ENCODE data around the gene RASSF8.

Gene RASSF8

DNA sequence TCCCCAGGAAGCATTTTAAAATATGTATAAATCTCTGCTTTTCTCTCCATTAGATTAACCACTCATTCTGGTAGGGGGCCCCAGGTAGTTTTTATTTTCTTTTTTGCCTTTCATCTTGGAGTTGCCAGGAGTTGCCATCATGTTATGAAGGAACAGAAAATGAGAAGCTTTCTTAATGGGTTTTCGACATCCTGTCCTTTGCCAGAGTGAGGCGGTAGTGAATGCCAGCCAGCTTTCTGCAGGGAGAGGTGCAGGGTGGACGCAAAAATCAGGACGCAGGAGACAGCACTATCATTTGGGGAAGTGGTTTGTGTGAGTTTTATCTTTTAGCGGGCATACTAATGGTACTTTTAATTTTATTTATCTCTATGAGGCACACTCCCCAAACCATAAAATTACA is 1.7 kb downstream of the RASSF8 start:
- no peak for DNase-seq (ENCODE audit: low read depth in 1 of 2, low spot score in 1 of 2)

DNA sequence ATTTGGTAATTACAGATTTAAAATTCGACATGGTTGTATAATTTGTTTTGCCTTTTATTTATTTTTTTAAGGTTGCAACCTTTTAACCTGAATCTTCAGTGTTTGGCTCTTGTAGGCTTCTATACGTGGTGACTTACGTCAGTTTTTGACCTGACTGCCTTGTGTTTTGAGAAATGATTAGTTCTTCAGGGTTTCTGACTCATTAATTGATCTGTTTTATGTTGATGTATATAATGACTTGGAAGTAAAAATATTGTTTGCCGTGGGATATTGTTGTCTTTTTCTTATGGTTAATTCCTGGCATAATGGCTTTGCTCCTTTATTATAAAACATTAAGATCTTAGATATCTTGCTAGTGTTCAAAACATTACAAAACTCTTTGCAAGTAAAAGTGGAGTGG is 2.5 kb downstream of the RASSF8 start:
- DNase-seq (ENCODE audit: low read depth in 1 of 2, low spot score in 1 of 2): no peak

DNA sequence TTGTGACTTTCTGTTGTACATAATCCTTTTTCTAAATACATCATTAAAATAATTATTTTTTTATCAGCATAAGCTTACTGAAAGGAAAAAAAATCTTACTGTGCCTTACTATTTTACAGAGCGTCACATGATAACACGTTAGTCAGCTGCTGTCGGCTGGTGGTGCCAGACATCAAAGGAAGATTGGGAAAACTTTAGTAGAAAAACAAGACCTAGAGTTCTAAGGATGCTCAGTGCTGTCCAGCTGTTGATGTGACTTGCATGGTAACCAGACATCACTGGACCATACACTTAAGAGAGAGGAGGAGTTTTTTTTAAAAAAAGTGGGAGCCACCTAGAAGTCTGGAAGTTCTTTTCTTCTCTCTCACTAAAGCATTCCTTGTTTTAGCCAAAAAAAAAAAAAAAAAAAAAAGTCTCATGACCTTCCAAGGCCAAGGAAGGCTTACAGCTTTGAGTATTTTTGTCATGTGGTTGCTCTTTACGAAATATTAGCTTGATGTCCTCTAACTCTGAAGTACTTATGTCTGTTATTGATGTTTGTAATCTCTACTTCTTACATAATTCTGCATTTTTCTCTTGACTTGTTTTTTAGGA is 4.5 kb downstream of the RASSF8 start:
- no peak for DNase-seq (ENCODE audit: low read depth in 1 of 2, low spot score in 1 of 2)

DNA sequence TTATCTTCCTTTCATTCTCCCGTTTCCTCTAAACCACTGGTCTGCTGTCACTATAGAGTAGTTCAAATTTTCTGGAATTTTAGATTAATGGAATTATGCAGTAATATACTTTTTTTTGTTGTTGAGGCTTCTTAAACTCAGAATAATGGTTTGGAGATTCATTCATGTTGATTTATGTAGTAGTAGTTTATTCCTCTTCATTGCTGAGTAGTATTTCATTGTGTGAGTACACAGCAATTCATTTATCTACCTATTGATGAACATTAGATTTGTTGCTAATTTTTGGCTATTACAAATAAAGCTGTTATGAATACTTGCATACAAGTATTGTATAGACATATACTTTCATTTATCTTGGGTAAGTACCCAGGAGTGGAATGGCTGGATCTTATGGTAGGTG is 7.2 kb downstream of the RASSF8 start:
- no peak for DNase-seq (ENCODE audit: low read depth in 1 of 2, low spot score in 1 of 2)

DNA sequence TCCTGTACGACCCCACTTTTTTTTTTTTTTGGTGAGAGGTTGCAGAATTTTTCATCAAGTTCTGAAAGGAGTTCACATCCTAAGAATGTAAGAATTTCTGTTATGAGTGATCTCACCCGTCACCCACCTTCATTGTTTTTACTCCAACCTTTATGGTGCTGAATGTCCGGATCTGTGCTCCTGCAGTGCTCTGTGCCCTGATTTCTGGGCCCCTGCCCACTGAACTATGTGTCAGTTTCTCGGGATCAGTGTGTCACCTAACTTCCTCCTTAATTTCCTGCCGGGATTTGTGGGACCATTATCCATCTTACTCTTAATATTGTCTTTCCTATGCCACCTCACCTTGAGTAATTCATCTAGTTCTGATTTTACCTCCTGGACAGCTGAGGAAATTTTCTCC is 11.6 kb downstream of the RASSF8 start:
- no peak for DNase-seq (ENCODE audit: low read depth in 1 of 2, low spot score in 1 of 2)

DNA sequence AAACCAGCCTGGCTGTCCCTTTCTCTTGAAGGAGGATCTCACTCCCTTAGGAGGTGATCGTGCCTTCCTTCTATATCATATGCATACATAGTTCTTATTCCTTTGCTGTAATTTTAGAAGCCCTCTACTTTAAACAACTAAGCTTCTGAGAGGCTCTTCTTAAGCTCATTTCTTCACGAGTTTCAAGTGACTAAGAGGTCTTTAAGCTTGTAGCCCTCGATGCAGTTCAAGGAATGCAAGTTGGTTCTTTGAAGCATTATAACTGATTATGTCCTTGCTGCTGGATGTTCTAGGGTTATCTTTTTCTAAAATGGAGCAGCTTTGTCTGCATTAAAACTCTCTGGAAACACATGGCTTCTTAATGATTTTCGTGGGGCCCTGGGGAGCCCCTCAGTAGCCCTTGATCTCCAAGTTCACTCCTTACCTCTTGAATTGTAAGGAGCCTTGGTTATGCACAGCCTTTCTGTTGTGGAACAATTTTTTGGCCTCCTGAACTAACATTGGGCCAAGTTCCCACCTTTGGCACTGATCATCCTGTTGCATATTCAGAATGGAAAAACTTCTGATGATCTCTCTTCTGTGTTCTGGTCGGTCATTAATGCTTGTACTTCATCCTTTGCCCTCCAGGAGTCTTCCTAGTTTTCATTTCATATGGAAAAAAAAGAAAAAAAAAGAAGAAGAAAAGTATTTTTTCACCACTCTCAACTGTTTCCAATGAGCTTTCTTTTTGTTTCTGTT is 12.6 kb downstream of the RASSF8 start:
- no peak for DNase-seq (ENCODE audit: low read depth in 1 of 2, low spot score in 1 of 2)

DNA sequence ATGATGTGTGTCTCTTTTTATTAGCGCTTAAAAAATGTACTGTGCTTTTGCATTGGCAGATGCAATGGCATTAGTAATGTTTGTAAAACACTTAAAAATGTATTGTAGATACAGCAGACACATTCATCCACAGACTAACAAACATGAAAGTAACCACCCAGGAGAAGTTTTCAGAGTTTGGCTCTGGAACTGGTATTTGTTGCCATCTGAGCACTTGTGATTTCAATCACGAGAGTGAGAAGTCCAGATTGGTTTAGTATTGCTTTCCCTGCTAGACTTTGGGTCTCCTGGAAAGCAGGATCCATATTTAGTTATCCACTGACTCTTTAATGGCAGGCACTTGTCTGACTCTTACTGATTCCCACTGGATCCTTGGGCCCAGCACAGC is 13.2 kb downstream of the RASSF8 start:
- DNase-seq (ENCODE audit: low read depth in 1 of 2, low spot score in 1 of 2): no peak

DNA sequence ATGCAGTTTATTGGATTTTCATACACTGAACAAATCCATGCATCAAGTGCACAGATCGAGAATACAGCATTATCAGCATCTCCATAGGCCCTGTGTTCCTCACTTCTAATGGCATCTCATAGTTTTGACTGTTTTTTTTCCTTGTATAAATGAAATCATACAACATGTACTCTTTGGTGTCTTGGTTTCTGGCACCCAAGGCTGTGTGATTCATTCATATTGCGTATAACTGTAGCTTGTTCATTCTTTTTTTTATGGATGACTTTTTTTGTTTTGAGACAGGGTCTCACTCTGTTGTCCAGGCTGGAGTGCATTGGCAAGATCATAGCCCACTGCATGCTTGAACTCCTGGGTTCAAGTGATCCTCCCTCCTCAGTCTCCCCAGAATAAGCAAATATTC is 14.3 kb downstream of the RASSF8 start:
- no peak for DNase-seq (ENCODE audit: low read depth in 1 of 2, low spot score in 1 of 2)

DNA sequence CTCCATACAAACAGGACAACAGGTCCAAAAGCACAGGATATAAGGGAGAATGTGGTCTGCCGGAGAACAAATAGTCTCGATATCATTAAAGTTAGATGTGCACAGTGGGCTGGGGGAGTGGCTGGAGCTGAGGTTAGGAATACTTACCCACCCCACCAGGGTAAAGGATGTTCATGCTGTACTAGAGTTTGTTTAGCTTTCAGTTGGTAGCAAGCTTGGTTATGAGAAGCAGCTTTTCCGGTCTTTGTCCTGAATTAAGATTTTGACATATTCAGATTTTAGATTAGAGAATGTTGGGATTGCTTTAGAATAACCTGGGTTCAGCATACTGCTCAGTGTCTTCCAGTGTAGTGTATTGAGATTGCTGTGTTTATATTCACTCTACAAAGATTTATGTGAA is 16.7 kb downstream of the RASSF8 start:
- DNase-seq (ENCODE audit: low read depth in 1 of 2, low spot score in 1 of 2): no peak

DNA sequence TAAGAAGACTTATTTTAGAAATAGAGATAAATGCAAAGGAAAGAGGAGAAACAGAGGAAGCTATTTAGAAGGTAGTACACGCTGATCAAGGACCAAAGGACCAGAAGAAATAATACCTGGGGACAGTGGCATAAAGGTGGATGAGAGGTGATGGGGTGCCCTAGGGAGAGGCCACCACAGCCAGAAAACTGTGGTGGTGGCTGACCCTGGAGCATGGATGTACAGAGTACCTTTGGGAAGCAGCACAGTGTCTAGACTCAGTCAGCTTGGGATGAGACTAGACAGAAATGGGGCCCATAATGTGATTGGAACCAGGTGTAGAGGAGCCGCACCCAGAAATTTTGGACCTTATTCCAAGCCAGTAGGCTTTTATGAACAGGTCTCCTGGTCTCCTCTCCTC is 17.2 kb downstream of the RASSF8 start:
- no peak for DNase-seq (ENCODE audit: low read depth in 1 of 2, low spot score in 1 of 2)

DNA sequence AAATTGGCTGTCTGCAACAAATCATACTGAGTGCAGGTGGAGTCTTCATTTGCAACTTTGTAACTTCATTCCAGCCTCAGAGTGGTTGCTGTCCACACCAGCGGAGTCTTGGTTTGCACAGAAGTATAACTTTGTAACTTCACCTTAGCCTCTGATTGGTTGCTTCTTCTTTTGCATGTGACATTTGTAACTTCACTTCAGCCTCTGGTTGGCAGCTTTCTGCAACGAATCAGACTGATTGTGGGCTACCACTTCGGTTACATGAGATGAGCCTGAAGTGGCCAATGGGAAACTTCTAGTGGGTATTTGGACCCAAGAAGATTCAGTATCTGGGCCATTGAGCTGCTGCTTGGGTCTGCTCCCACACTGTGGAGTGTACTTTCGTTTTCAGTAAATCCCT is 17.8 kb downstream of the RASSF8 start:
- DNase-seq (ENCODE audit: low read depth in 1 of 2, low spot score in 1 of 2): no peak

DNA sequence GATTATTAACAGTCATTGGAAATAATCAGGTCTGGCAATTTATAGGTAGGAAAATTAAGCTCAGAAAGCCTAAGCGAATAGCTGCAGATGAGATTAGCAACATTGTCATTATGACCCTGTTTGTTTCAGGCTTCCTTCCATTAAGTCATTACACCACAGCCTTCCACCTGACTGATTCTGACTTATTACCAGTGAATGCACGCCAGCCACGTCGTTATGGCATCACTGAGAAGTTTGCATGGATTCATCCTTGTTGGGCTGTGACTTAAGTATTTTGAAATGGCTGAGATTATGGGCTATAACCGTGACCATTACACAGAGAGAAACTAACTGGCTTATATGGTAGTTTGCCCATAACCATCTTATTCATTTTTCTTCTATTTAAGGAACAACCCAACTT is 18.6 kb downstream of the RASSF8 start:
- DNase-seq (ENCODE audit: low read depth in 1 of 2, low spot score in 1 of 2): no peak

DNA sequence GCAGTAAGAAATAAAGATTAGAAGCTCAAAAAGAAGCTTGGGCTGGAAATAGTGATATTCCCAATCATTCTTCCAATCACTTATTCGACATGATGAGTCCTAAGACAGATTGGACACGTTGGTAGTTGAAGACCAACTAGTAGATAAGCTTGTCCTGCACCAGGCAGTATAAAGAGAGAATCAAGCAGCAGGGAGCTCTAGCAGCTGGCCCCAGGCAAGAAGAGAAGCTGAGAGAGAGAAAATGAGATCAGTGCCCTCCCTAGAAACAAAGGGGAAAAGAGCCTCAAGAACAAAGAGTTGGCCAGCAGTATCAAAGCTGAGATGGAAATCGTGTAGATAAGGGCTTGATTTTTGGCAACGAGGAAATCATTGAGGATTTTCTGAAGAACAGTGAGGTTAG is 20.6 kb downstream of the RASSF8 start:
- no peak for DNase-seq (ENCODE audit: low read depth in 1 of 2, low spot score in 1 of 2)

DNA sequence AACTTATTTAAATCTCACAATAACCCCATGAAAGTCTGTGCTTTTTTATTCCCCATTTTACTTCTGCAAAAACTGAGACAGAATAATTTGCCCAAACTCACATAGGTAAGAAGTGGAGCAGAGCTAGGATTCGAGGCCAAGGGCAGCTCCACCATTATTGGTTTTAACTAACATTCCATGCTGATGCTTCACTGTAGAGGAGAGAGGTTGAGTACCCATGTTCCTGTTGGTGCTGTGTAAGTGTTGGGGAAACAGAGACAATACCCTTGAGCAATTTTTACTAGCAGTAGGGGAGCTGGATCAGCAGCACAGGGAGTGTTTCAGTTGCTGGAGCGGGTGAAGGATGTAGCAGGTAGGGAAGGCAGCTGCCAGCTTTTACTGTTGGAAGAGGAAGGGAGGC is 21.1 kb downstream of the RASSF8 start:
- DNase-seq (ENCODE audit: low read depth in 1 of 2, low spot score in 1 of 2): no peak

DNA sequence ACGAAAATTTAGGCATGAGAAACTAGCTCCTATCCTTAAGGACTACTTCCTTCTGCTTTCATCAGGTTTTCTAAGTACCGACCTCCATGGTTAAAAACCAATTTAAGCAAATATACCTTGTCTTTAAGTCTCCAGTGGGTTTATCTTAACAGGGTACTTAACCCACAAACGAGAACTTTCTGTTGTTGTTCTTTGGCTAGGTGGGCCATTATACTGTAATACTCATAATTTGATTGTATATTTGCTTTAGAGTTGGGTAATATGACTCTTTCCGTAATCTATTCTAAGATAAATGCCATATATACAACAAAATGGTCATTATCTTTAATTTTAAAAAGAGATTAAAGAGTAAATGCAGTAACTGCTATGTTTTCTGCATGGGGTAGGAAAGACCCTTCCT is 21.6 kb downstream of the RASSF8 start:
- DNase-seq (ENCODE audit: low read depth in 1 of 2, low spot score in 1 of 2): no peak

DNA sequence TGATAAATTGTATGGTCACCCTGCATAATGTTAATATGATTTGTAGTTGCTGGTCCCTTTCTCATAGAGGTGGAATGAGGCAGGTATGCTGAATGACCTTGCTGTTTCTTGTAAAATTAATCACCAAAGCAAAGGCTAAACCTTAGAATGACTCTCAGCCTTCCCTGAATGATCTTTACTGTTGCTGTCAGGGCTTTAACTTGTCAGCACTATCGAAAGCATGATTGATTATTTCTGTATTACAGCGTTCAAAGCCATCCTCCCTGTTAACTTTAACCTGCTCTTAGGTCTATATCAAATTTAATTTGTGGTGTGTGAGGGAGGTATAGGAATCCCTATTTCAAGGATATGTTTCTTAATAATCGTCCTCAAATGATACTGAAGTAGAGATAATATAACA is 23.1 kb downstream of the RASSF8 start:
- no peak for DNase-seq (ENCODE audit: low read depth in 1 of 2, low spot score in 1 of 2)

DNA sequence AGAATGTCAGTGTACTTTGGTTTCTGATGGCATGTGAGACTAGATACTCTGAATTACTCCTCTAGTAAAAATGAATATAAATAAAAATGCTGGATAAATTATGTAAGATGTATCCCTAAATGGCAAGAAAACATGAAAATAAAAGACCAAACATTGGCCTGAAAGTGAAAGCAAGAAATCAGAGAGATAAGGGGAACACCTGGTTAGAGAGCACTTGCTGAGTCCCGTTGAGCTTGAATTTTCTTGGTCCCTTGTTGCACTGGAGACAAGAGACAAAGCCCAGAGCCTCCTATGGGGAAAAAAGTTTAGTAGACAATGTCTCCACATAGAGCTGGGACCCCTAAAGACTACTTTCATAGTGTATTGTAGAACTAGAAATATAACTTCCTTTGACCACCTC is 23.9 kb downstream of the RASSF8 start:
- DNase-seq (ENCODE audit: low read depth in 1 of 2, low spot score in 1 of 2): no peak

DNA sequence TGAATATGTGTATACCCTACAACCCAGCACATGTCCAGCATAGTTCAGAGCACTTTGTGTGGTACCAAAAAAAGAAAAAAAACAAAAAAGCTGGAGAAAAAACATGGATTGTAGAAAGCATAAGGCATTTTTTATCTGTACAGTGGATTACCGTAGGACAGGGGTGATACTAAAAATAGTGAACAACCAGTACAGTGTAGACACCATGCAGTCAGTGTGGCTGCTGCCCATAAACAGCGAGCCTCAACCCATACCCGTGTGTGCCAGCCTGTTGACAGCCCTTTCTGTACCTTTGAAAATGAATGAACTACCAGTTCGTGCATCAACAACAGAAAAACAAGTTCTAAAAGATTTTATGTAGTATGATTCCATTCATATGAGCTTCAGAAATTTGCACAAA is 25.1 kb downstream of the RASSF8 start:
- DNase-seq (ENCODE audit: low read depth in 1 of 2, low spot score in 1 of 2): no peak

DNA sequence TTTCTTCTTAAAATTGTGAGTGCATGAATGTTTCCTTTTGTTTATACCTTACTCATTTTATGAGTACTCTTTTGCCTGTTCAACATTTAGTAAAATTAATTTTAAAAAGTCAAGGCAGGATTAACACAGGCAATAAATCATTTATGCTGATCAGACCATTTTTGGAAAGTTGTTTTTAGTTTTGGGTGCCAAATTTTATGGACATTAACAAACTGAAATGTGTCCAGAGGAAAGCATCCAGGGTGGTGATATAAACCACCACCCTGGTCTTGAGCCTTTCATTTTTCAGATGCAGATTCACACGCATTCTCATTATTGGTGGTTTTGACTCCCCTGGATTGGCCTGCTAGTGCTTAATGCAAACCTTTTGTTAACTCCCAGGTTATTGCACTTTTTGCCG is 26.3 kb downstream of the RASSF8 start:
- no peak for DNase-seq (ENCODE audit: low read depth in 1 of 2, low spot score in 1 of 2)

DNA sequence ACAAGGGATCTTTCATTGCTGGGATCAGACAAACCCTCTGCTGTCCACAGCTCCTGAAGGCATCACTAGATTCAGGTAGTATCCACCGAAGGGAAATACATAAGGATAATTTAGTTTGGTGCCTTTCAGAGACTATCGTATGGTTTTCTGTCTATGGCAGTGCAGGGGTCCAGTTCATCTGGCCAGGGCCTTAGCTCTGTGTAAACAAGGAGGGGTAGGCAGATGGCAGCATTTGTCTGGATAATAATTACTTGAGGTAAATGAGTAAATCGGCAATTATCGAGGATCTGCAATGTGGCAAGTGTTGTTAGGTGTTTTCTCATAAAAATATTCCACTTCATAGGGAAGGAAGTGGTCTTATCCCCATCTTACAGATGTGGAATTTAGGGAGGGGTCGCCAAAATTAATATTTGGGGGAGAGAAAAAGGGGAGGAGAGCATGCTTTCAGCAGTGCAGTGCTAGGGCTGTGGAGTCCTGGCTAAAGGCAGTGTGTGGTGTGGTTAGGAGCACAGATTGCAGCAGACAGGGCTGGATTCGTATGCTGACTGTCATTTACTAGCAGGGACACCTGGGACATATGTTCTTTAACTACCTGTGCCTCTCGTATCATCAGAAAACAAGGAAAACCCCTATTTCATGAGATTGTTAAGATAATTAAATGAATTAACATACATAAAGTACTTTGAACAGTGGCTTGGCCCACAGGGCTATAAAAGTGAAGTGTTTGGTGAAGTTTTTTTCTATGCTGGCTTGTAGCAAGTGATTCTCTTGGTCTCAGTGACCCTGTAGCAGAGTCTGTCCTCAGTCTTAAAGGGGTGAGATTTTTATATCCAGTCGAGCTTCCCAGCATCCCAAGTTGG is 27.1 kb downstream of the RASSF8 start:
- no peak for DNase-seq (ENCODE audit: low read depth in 1 of 2, low spot score in 1 of 2)

DNA sequence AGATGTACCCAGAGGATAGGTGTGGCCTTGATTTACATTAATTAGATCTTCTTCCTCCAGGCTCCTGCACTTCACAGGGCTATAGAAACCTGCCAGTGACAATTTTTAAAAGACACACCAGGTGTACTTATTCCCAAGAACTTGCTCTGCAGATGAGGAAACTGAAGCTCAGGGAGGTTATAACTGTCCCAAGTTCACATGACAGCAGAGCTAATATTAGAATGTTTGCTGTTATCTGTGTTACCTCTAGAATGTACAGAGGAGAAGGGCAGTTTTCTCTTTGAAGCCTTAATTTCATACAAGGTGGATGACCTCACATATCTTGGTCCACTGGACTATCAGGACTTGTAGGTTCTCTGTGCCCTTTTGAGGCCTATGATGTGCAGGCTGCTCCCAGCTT is 27.7 kb downstream of the RASSF8 start:
- DNase-seq (ENCODE audit: low read depth in 1 of 2, low spot score in 1 of 2): no peak

DNA sequence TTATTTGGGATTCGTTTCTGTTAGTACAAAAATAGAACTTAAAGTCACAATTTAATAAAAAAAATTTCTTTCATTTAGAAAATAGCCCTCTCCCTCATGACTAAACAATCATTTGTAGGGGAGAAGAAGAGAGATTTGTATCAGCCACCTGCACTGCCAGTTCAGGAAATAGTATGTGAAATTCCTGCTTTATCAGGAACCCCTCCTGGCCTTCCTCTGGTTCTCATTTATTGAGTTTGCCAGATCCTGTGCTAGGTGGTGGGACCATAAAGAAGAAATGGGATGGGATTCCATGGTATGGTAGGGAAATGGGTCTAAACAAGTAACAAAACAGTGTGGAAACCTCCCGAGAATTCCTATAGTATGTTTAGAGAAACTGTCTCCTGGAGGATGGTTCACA is 30.0 kb downstream of the RASSF8 start:
- DNase-seq (ENCODE audit: low read depth in 1 of 2, low spot score in 1 of 2): no peak
